Naive B cell (primary cell): ENCODE results near the gene PAK1IP1. TPM values are rescaled to one million over a fixed set of nuclear protein-coding genes. Genes with fewer than 3 reads are reported as not detected.
"Not testable (repeated sequence)": the region's sequence is repeated elsewhere in the genome, so short reads cannot be mapped to it uniquely, and the experiment has no call there.

ENCODE experiments used
- ATAC-seq, 2 donors: fragments of 150-1000 bp; cut with Tn5 transposase; 2 replicates each; pipeline ENCODE4 v1.10.0; 2021; ENCODE audit warnings: low read depth in 2 of 2, mild to moderate bottlenecking in 2 of 2, moderate library complexity in 2 of 2
- DNase-seq: peaks from one replicate; pipeline ENCODE4 v3.0.0; 2022
- H3K27ac Mint-ChIP-seq, 6 donors: one replicate each; pipeline ENCODE4 v1.8.0; 2020 to 2022; ENCODE audit warnings: mild to moderate bottlenecking in 6 of 6, mixed read lengths in 6 of 6, moderate library complexity in 5 of 6, inconsistent platforms in 2 of 6
- H3K27me3 Mint-ChIP-seq, 3 donors: one replicate each; pipeline ENCODE4 v1.8.0; 2021 to 2022; ENCODE audit warnings: mixed read lengths in 3 of 3, mild to moderate bottlenecking in 1 of 3
- H3K36me3 Mint-ChIP-seq, 2 donors: one replicate each; pipeline ENCODE4 v1.8.0; 2020 to 2022; ENCODE audit warnings: mixed read lengths in 2 of 2, inconsistent platforms in 1 of 2, mild to moderate bottlenecking in 1 of 2
- H3K4me1 Mint-ChIP-seq, 3 donors: one replicate each; pipeline ENCODE4 v1.8.0; 2020 to 2022; ENCODE audit warnings: mixed read lengths in 3 of 3, inconsistent platforms in 1 of 3, mild to moderate bottlenecking in 1 of 3, moderate library complexity in 1 of 3
- H3K4me3 Mint-ChIP-seq, 8 donors: one replicate each; pipeline ENCODE4 v1.8.0; 2020 to 2022; ENCODE audit warnings: mild to moderate bottlenecking in 8 of 8, mixed read lengths in 8 of 8, moderate library complexity in 8 of 8, inconsistent platforms in 2 of 8
- H3K9me3 Mint-ChIP-seq, 7 donors: one replicate each; pipeline ENCODE4 v1.8.0; 2020 to 2022; ENCODE audit warnings: mixed read lengths in 7 of 7, mild to moderate bottlenecking in 5 of 7, inconsistent platforms in 2 of 7, moderate library complexity in 1 of 7
- polyA plus RNA-seq, 6 donors: library from polyadenylated mRNA; unstranded; fragments of 300-500 nt; fragmentation: Illumina TruSeq; gene quantifications; one replicate each; pipeline ENCODE4 v1.2.3, GENCODE V29; 2021; ENCODE audit warnings: low read depth in 6 of 6

The PAK1IP1 gene
- polyA plus RNA-seq, 6 donors from 2014 or later = 10.5 to 16.2 (median 12.7) TPM

- DNase-seq (no peak), ATAC-seq (no peak)
- peaks cover 0 to 7% (median 4%) of the 10 kb centered on the region in 7 donors for H3K9me3 Mint-ChIP-seq
- H3K27ac Mint-ChIP-seq = peak overlapping the region in 2 of 6 donors; percentile 54 to 57
- no peaks in the 10 kb centered on the region for H3K36me3 Mint-ChIP-seq
- H3K27me3 Mint-ChIP-seq = no peaks in the 10 kb centered on the region
- peak overlapping the region; percentile 73 to 98 (median 94) for H3K4me3 Mint-ChIP-seq
- H3K4me1 Mint-ChIP-seq = peaks cover 11 to 47% (median 36%) of the 10 kb centered on the region in 3 donors
Measured at GRCh38 chr6:10719964-10720264, 25.1 kb downstream of the PAK1IP1 start.

DNA sequence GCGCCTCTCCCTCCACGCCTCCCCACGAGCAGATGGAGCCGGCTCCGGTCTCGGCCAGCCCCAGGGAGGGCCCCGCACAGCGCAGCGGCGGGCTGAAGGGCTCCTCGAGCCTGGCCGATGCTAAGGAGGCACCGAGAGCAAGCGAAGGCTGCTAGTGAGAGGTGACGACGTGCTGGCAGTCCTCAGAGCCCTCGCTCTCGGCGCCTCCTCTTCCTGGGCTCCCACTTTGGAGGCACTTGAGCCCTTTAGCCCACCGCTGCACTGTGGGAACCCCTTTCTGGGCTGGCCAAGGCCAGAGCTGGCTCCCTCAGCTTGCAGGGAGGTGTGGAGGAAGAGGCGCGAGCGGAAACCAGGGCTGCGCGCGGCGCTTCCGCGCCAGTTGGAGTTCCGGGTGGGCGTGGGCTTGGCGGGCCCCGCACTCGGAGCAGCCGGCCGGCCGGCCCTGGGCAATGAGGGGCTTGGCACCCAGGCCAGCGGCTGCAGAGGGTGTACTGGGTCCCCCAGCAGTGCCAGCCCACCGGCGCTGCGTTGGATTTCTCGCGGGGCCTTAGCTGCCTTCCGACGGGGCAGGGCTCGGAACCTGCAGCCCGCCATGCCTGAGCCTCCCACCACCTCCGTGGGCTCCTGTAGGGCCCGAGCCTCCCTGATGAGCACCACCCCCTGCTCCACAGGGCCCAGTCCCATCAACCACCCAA is 25.6 kb downstream of the PAK1IP1 start:
- H3K4me1 Mint-ChIP-seq = peaks cover 14 to 50% (median 39%) of the 10 kb centered on the region in 3 donors
- peaks cover 0 to 2% of the 10 kb centered on the region in 2 donors for H3K36me3 Mint-ChIP-seq
- no peaks in the 10 kb centered on the region for H3K27me3 Mint-ChIP-seq
- peak overlapping the region; percentile 85 to 98 (median 96) for H3K4me3 Mint-ChIP-seq
- ATAC-seq (peak; percentile 54 to 57), DNase-seq (peak; percentile 60)
- H3K9me3 Mint-ChIP-seq = peaks cover 0 to 7% (median 4%) of the 10 kb centered on the region in 7 donors
- H3K27ac Mint-ChIP-seq = peak overlapping the region in 4 of 6 donors; percentile 57 to 87 (median 79)

- not testable (repeated sequence) for DNase-seq, ATAC-seq, H3K9me3 Mint-ChIP-seq, H3K36me3 Mint-ChIP-seq, H3K27me3 Mint-ChIP-seq
- Mint-ChIP-seq H3K27ac (peak overlapping the region in 5 of 6 donors; percentile 18 to 92 (median 83)), H3K4me1 (peaks cover 18 to 54% (median 44%) of the 10 kb centered on the region in 3 donors), H3K4me3 (peak overlapping the region; percentile 95 to 98 (median 96))
Measured at GRCh38 chr6:10720960-10721849, 26.4 kb downstream of the PAK1IP1 start.

DNA sequence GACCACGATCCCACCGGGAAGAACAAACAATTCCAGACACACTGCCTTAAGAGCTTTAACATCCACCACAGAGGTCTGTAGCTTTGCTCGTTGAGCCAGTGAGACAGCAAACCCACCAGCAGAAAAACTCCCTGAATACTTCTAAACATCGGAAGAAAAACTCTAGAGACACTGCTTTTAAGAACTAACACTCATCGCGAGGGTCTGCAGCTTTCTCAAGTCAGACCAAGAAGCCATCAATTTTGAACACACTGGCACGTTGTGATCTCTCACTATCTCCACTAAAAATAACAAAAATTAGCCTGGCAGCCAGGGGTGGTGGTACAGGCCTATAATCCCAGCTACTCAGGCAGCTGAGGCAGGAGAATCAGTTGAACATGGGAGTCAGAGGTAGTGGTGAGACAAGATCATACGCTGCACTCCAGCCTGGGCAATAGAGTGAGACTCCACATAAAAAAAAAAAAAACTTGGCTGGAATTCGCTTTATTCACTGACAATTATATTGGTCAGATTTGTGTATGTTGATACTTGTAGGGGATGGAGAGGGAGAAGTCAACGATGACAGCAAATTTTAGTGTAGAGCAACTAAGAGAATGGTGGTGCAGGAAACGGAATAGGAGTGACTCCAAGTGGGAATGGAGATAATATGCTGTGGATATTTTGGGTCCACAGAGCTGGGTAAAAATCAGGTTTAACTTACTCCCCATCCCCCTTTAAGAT is 27.2 kb downstream of the PAK1IP1 start:
- H3K4me3 Mint-ChIP-seq = peak overlapping the region; percentile 95 to 98 (median 96)
- ATAC-seq = no peak
- DNase-seq = no peak
- H3K4me1 Mint-ChIP-seq = peaks cover 20 to 55% (median 47%) of the 10 kb centered on the region in 3 donors
- H3K27ac Mint-ChIP-seq = peak overlapping the region; percentile 64 to 96 (median 92)
- no peaks in the 10 kb centered on the region for H3K27me3 Mint-ChIP-seq
- peaks cover 0 to 7% of the 10 kb centered on the region in 2 donors for H3K36me3 Mint-ChIP-seq
- peaks cover 0 to 7% (median 4%) of the 10 kb centered on the region in 7 donors for H3K9me3 Mint-ChIP-seq

DNA sequence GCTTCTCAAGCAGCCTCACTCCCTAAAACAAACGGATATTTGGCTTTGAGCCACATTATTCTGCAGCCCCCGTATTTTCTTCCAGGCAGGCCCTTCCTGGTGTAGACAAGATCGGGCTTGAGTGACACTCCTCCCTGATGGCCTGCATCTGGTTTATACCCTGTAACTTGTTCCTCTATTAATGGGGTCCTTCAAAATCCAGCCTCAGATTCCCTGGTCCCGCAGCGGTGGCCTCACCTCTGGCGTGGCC is 27.7 kb downstream of the PAK1IP1 start:
- Mint-ChIP-seq H3K4me1 (peaks cover 23 to 58% (median 52%) of the 10 kb centered on the region in 3 donors), H3K27me3 (no peaks in the 10 kb centered on the region), H3K9me3 (peaks cover 0 to 7% (median 4%) of the 10 kb centered on the region in 7 donors), H3K27ac (peak overlapping the region; percentile 64 to 96 (median 90)), H3K4me3 (peak overlapping the region; percentile 95 to 98 (median 96)), H3K36me3 (peaks cover 0 to 7% of the 10 kb centered on the region in 2 donors)
- peak; percentile 1 for ATAC-seq
- DNase-seq = no peak

DNA sequence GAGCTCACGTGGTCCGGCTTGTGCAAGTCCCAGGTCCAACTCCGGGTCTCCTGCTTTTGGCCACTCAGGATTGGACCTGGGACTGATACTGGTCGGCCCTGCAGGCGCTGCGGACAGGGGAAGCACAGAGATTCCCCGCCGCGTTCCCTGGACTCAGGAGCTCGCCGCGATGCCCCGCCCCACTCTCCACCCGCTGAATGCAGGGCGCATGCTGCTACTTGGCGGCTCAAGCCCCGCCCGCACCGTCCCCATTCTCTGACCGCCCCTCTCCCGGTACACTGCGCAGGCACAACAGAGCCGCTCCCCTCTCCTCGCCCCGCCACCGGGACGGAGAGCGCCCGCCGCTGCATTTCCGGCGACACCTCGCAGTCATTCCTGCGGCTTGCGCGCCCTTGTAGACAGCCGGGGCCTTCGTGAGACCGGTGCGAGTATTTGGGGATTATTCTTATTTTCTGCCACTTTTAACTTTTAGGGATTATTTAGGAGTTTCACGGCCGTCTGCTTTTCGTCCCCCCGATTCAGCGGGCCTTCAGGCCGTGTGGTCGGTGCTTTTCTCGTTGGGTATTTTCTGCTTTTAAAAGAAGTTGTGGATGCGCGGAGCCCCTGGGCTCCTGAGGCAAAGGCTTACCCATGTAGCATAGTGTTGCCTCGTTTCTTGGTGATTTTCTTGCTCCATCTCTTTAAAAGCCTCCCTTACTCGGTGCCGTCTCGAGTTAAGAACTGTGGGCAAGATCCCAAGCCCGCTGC is 28.2 kb downstream of the PAK1IP1 start, which contains the start of gene TMEM14C:
Gene TMEM14C (plus strand): TSS at position 251 of the 747 bp plus-strand sequence. CDS start 1,544 bp downstream, outside the sequence.
- Mint-ChIP-seq H3K27ac (peak within 1 kb of the TSS; percentile 64 to 96 (median 92)), H3K4me3 (peak within 1 kb of the TSS; percentile 95 to 98 (median 96)), H3K36me3 (peaks cover 2 to 7% of the 10 kb centered on the region in 2 donors), H3K27me3 (no peaks in the 10 kb centered on the region), H3K4me1 (peaks cover 26 to 61% (median 57%) of the 10 kb centered on the region in 3 donors), H3K9me3 (peaks cover 0 to 7% (median 4%) of the 10 kb centered on the region in 7 donors)
- DNase-seq (peak; percentile 75), ATAC-seq (peak; percentile 84 to 86)

DNA sequence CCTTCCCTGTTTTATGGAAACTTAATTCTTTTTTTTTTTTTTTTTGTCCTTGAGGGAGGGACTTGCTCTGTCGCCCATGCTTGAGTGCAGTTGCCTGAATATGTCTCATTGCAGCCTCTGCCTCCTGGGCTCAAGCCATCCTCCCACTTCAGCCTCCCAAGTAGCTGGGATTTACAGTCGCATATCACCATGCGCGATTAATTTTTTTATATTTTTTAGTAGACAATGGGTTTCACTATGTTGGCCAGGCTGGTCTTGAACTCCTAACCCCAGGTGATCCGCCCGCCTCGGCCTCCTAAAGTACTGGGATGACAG is 28.8 kb downstream of the PAK1IP1 start:
- ATAC-seq (no peak), DNase-seq (no peak)
- Mint-ChIP-seq H3K36me3 (peaks cover 7% of the 10 kb centered on the region in 2 donors), H3K4me3 (peak overlapping the region; percentile 95 to 98 (median 96)), H3K27me3 (no peaks in the 10 kb centered on the region), H3K4me1 (peaks cover 28 to 64% (median 59%) of the 10 kb centered on the region in 3 donors), H3K9me3 (peaks cover 0 to 5% (median 2%) of the 10 kb centered on the region in 7 donors), H3K27ac (peak overlapping the region in 5 of 6 donors; percentile 64 to 96 (median 90))

DNA sequence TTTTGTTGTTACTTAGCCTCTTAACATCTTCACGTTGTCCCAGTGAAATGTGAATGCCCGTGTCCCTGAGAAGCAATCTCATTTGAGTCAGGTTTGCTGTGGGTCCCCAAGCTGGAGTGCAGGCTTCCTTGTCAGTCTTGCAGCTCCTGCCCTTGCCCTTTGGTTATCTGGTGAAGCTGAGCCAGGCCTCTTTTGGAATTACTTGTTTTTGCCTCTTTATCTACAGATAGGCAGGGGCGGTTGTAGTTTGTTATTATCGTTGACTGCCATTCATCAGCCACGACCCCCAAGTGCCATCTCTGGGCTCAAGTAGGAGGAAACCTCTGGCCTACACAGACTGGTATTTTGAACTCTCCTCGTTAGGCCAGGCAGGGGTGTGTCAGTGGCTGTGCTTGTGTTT is 30.3 kb downstream of the PAK1IP1 start:
- ATAC-seq (no peak), DNase-seq (no peak)
- Mint-ChIP-seq H3K36me3 (peaks cover 7% of the 10 kb centered on the region in 2 donors), H3K4me1 (peaks cover 28 to 59% (median 57%) of the 10 kb centered on the region in 3 donors), H3K9me3 (no peaks in the 10 kb centered on the region), H3K27me3 (no peaks in the 10 kb centered on the region), H3K27ac (peak overlapping the region in 2 of 6 donors; percentile 52 to 65), H3K4me3 (peak overlapping the region in 4 of 8 donors; percentile 35 to 95 (median 68))

DNA sequence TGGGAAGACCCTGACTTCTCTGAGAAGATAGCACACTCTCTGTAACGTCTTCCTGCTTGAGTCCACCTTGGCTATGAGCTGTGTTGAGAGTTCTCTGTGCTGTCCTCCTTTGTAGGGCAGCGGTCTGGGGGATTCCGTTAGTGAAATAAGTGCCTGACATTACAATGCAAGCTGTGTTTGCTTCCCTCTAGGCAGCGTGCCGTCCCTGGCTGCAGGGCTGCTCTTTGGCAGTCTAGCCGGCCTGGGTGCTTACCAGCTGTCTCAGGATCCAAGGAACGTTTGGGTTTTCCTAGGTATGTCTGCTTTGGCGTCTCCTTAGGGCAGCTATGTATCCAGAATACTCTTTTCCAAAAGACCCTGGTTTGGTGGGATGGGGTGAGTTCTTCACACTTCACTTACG is 30.9 kb downstream of the PAK1IP1 start:
- Mint-ChIP-seq H3K4me1 (peaks cover 28 to 59% (median 56%) of the 10 kb centered on the region in 3 donors), H3K27ac (no peak overlapping the region), H3K4me3 (peak overlapping the region in 3 of 8 donors; percentile 61 to 95 (median 72)), H3K9me3 (no peaks in the 10 kb centered on the region), H3K36me3 (peaks cover 7% of the 10 kb centered on the region in 2 donors), H3K27me3 (no peaks in the 10 kb centered on the region)
- ATAC-seq (no peak), DNase-seq (no peak)

GRCh38 chr6:10730254-10730653 is 35.5 kb downstream of the PAK1IP1 start:
- no peaks in the 10 kb centered on the region for H3K9me3 Mint-ChIP-seq
- no peak overlapping the region for H3K4me3 Mint-ChIP-seq
- H3K4me1 Mint-ChIP-seq = peaks cover 15 to 21% (median 16%) of the 10 kb centered on the region in 3 donors
- no peaks in the 10 kb centered on the region for H3K27me3 Mint-ChIP-seq
- H3K36me3 Mint-ChIP-seq = peaks cover 7% of the 10 kb centered on the region in 2 donors
- DNase-seq (no peak), ATAC-seq (no peak)
- H3K27ac Mint-ChIP-seq = peak overlapping the region in 1 of 6 donors; percentile 5

DNA sequence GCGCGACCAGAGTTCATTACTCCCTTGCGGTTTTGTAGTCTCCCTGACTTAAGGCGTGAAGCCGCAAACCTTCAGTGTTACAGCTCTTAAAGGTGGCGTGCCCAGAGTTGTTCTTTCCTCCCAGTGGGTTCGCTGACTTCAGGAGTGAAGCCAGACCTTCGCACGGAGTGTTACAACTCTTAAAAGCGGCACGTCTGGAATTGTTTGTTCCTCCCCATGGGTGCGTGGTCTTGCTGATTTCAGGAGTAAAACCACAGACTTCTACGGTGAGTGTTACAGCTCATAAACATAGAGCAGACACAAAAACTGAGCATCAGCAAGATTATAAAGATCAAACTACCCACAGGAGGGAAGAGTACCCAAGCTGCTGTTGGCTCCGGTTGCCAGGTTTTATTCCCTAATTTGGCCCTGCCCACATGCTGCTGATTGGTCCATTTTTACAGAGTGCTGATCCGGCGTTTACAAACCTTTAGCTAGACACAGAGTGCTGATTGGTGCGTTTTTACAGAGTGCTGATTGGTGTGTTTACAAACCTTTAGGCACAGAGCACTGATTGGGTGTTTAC is 38.5 kb downstream of the PAK1IP1 start:
- Mint-ChIP-seq H3K4me1 (peaks cover 0 to under 1% (median 0%) of the 10 kb centered on the region in 3 donors), H3K9me3 (no peaks in the 10 kb centered on the region), H3K4me3 (no peak overlapping the region), H3K36me3 (peaks cover 0 to 2% of the 10 kb centered on the region in 2 donors), H3K27me3 (no peaks in the 10 kb centered on the region), H3K27ac (no peak overlapping the region)
- ATAC-seq = no peak
- DNase-seq = no peak

DNA sequence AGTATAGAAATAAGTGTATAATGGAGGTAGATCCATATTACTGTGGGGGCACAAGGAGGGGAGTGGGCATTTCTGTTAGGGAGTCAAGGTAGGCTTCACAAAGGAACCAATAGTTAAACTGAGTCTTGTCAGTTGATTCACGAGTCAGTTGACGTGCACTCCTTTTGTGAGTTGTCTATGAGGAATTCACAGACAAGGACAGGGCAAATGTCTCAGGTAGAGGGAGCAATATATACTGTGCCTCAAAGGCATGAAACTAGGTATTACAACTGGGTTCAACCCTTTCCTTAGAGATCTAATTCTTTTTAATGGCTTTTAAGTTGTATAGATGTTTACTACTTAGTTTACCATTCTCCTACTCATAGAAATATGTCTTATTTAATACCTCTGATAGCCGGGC is 39.1 kb downstream of the PAK1IP1 start:
- no peaks in the 10 kb centered on the region for H3K36me3 Mint-ChIP-seq
- DNase-seq = no peak
- H3K27me3 Mint-ChIP-seq = no peaks in the 10 kb centered on the region
- H3K27ac Mint-ChIP-seq = no peak overlapping the region
- ATAC-seq = no peak
- H3K4me3 Mint-ChIP-seq = no peak overlapping the region
- no peaks in the 10 kb centered on the region for H3K9me3 Mint-ChIP-seq
- H3K4me1 Mint-ChIP-seq = no peaks in the 10 kb centered on the region
